Measurements from ENCODE around the gene CBLL2. TPM values are rescaled to one million over a fixed set of nuclear protein-coding genes. Genes with fewer than 3 reads are reported as not detected.

CBLL2 gene, protein sequence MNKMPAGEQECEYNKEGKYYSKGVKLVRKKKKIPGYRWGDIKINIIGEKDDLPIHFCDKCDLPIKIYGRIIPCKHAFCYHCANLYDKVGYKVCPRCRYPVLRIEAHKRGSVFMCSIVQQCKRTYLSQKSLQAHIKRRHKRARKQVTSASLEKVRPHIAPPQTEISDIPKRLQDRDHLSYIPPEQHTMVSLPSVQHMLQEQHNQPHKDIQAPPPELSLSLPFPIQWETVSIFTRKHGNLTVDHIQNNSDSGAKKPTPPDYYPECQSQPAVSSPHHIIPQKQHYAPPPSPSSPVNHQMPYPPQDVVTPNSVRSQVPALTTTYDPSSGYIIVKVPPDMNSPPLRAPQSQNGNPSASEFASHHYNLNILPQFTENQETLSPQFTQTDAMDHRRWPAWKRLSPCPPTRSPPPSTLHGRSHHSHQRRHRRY
- not detected for total RNA-seq (2021; ENCODE audit: unreplicated experiment)
- polyA plus RNA-seq (2012): not detected in 2 replicates
- percentile 17 among the genes with signal in this experiment for Bru-seq, nascent RNA
- not detected for BruChase-seq, experiment 1, labeled RNA remaining after a 6-hour chase
- percentile 40 among the genes with signal in this experiment for BruChase-seq, experiment 2, labeled RNA remaining after a 2-hour chase
- long read RNA-seq: 0 reads

DNA sequence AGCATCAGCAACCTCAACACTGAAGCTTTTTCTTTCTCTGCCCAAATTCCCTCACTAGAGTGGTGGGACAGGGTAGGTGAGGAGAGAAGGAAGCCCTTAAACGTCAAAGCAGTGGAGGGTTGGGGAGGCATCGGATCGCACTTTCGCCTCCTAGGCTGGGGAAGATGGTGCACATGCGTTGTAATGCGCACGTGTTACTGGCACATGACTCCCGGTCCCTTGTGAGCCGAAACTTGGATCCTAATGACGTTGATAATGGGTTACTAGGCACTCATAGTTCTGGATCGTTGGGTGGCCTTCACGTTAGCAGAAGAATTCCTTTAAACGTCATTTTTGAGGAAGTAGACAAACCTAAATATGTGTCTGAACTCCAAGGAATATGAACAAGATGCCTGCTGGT lies at the start of gene CBLL2:
Gene CBLL2 (plus strand): TSS at position 301 of the 400 bp plus-strand sequence. CDS start 79 bp downstream, at position 380.
- ChIA-PET POLR2A (no interaction called here), CTCF (no interaction called here), RAD21 (ENCODE audit: low non-redundant PET in 1 of 2, low total read pairs in 2 of 2, uncharacterized antibody in 2 of 2, unreplicated experiment in 2 of 2) (no interaction called here)
- H3K9me2 ChIP-seq (ENCODE audit: insufficient read depth): no peaks in the 10 kb centered on the region
- no peak within 1 kb of the TSS for H3K4me2 ChIP-seq (ENCODE audit: low read length)
- no peak within 1 kb of the TSS for H3K4me3 ChIP-seq (replicated peaks in 1 of 2; ENCODE audit: low read depth in 1 of 2, low read length in 2 of 2)
- no peaks in the 10 kb centered on the region for H3K27me3 ChIP-seq (ENCODE audit: insufficient read depth, low read length)
- H3K9me3 ChIP-seq (ENCODE audit: control insufficient read depth in 1 of 2, insufficient read depth in 1 of 2, low read depth in 1 of 2, low read length in 2 of 2): no peaks in the 10 kb centered on the region
- no peaks in the 10 kb centered on the region for H3K4me1 ChIP-seq (ENCODE audit: control insufficient read depth in 1 of 2, insufficient read depth in 2 of 2, low read length in 2 of 2)
- no peak within 1 kb of the TSS for H3K27ac ChIP-seq (ENCODE audit: low read depth, low read length)
- BruUV-seq (replicated peaks): no TSS peak
- ATAC-seq: no peak
- no peaks in the 10 kb centered on the region for H3K79me2 ChIP-seq (ENCODE audit: insufficient read depth, low read length)
- no peaks in the 10 kb centered on the region for H4K20me1 ChIP-seq (ENCODE audit: insufficient read depth)
- no peak for DNase-seq (ENCODE audit: low read depth, low spot score)
- no peak within 1 kb of the TSS for H3K9ac ChIP-seq (ENCODE audit: low read length)
- no peaks in the 10 kb centered on the region for H3K36me3 ChIP-seq (ENCODE audit: control insufficient read depth in 1 of 2, insufficient read depth in 2 of 2, low read length in 2 of 2)
- TF ChIP-seq, protein P1, sequence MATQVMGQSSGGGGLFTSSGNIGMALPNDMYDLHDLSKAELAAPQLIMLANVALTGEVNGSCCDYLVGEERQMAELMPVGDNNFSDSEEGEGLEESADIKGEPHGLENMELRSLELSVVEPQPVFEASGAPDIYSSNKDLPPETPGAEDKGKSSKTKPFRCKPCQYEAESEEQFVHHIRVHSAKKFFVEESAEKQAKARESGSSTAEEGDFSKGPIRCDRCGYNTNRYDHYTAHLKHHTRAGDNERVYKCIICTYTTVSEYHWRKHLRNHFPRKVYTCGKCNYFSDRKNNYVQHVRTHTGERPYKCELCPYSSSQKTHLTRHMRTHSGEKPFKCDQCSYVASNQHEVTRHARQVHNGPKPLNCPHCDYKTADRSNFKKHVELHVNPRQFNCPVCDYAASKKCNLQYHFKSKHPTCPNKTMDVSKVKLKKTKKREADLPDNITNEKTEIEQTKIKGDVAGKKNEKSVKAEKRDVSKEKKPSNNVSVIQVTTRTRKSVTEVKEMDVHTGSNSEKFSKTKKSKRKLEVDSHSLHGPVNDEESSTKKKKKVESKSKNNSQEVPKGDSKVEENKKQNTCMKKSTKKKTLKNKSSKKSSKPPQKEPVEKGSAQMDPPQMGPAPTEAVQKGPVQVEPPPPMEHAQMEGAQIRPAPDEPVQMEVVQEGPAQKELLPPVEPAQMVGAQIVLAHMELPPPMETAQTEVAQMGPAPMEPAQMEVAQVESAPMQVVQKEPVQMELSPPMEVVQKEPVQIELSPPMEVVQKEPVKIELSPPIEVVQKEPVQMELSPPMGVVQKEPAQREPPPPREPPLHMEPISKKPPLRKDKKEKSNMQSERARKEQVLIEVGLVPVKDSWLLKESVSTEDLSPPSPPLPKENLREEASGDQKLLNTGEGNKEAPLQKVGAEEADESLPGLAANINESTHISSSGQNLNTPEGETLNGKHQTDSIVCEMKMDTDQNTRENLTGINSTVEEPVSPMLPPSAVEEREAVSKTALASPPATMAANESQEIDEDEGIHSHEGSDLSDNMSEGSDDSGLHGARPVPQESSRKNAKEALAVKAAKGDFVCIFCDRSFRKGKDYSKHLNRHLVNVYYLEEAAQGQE (IDR thresholded peaks at IDR 0.05; ENCODE audit: low read depth): no peak
- TF ChIP-seq EZH2phosphoT487 (IDR thresholded peaks at IDR 0.05; ENCODE audit: borderline replicate concordance): no peak
- intact Hi-C loops (cut with micrococcal nuclease): no loop called here
- no peak within 1 kb of the TSS for H2AFZ ChIP-seq (ENCODE audit: low read depth, low read length, poor library complexity, severe bottlenecking)

DNA sequence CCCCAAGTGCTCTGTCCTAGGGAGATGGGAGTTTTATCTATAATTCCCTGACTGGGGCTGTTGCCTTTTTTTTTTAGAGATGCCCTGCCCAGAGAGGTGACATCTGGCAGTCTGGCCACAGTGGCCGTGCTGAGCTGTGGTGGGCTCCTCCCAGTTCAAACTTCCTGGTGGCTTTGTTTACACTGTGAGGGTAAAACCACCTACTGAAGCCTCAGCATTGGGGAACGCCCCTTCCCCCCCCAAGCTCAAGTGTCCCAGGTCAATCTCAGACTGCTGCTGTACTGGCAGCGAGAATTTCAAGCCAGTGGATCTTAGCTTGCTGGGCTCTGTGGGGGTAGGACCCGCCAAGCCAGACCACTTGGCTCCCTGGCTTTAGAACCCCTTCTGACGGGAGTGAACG lies 38.3 kb upstream of the CBLL2 start:
- ChIA-PET CTCF (no interaction called here), POLR2A (no interaction called here), RAD21 (ENCODE audit: low non-redundant PET in 1 of 2, low total read pairs in 2 of 2, uncharacterized antibody in 2 of 2, unreplicated experiment in 2 of 2) (no interaction called here)
- no peaks in the 10 kb centered on the region for H3K4me1 ChIP-seq (ENCODE audit: control insufficient read depth in 1 of 2, insufficient read depth in 2 of 2, low read length in 2 of 2)
- H3K27ac ChIP-seq (ENCODE audit: low read depth, low read length): no peak overlapping the region
- H3K36me3 ChIP-seq (ENCODE audit: control insufficient read depth in 1 of 2, insufficient read depth in 2 of 2, low read length in 2 of 2): no peaks in the 10 kb centered on the region
- no peak overlapping the region for H2AFZ ChIP-seq (ENCODE audit: low read depth, low read length, poor library complexity, severe bottlenecking)
- no peak overlapping the region for H3K4me2 ChIP-seq (ENCODE audit: low read length)
- no TSS peak for BruUV-seq (replicated peaks)
- intact Hi-C loops (cut with micrococcal nuclease): no loop called here
- no peak for ATAC-seq
- no peaks in the 10 kb centered on the region for H3K79me2 ChIP-seq (ENCODE audit: insufficient read depth, low read length)
- DNase-seq (ENCODE audit: low read depth, low spot score): no peak
- H3K9ac ChIP-seq (ENCODE audit: low read length): no peak overlapping the region
- H4K20me1 ChIP-seq (ENCODE audit: insufficient read depth): no peaks in the 10 kb centered on the region
- no peaks in the 10 kb centered on the region for H3K27me3 ChIP-seq (ENCODE audit: insufficient read depth, low read length)
- no peak overlapping the region for H3K4me3 ChIP-seq (replicated peaks in 1 of 2; ENCODE audit: low read depth in 1 of 2, low read length in 2 of 2)
- H3K9me2 ChIP-seq (ENCODE audit: insufficient read depth): no peaks in the 10 kb centered on the region
- H3K9me3 ChIP-seq (ENCODE audit: control insufficient read depth in 1 of 2, insufficient read depth in 1 of 2, low read depth in 1 of 2, low read length in 2 of 2): no peaks in the 10 kb centered on the region
- no peak for TF ChIP-seq FOSL1 (IDR thresholded peaks at IDR 0.05; ENCODE audit: low read depth)
- no peak for TF ChIP-seq ZNF274 (IDR thresholded peaks at IDR 0.05; ENCODE audit: low read depth, low read length)
- no peak for TF ChIP-seq EZH2phosphoT487 (IDR thresholded peaks at IDR 0.05; ENCODE audit: borderline replicate concordance)
- no peak for TF ChIP-seq RAD21 (IDR thresholded peaks at IDR 0.05; ENCODE audit: low read depth)
- no peak for TF ChIP-seq CEBPB (IDR thresholded peaks at IDR 0.05; ENCODE audit: low read depth)
- TF ChIP-seq POLR2AphosphoS5 (IDR thresholded peaks at IDR 0.05; ENCODE audit: low read depth, low read length): no peak
- TF ChIP-seq SIN3A (IDR thresholded peaks at IDR 0.05; ENCODE audit: low read depth): no peak
- TF ChIP-seq, protein P1 (IDR thresholded peaks at IDR 0.05; ENCODE audit: low read depth): no peak
- no peak for TF ChIP-seq POLR2A (IDR thresholded peaks at IDR 0.05; ENCODE audit: borderline replicate concordance, extremely low read depth, insufficient read depth, insufficient read length)
- TF ChIP-seq, protein P2, sequence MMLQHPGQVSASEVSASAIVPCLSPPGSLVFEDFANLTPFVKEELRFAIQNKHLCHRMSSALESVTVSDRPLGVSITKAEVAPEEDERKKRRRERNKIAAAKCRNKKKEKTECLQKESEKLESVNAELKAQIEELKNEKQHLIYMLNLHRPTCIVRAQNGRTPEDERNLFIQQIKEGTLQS (IDR thresholded peaks at IDR 0.05): no peak
- no peak for TF ChIP-seq TCF7L2 (IDR thresholded peaks at IDR 0.05; ENCODE audit: borderline replicate concordance, extremely low read depth, insufficient read depth, insufficient read length)

All from HCT116 (cell line).